Right renal pelvis (tissue), 4 donors: ENCODE results near the gene ABL1. TPM values are rescaled to one million over a fixed set of nuclear protein-coding genes. Genes with fewer than 3 reads are reported as not detected.

Experiments
- DNase-seq, 4 donors: peaks; one replicate each; pipeline ENCODE4 v3.0.0-alpha.2; 2013; ENCODE audit warnings: low read depth in 4 of 4, low spot score in 3 of 4, missing footprints in 1 of 4
- polyA plus RNA-seq, 4 donors: library from polyadenylated mRNA; unstranded; fragments of 120-200 nt; gene quantifications; one replicate each; pipeline ENCODE4 v1.2.1, GENCODE V29; 2013; ENCODE audit not compliant: insufficient read length in 4 of 4

ABL1 gene
- polyA plus RNA-seq, 4 donors = 82.1 to 89.5 (median 82.7) TPM

GRCh38 chr9:130913599-130914416 is 78.8 kb downstream of the ABL1 start:
- no peak for DNase-seq

- no peak for DNase-seq
Observed at GRCh38 chr9:130914417-130915095, 79.5 kb downstream of the ABL1 start.

GRCh38 chr9:130915096-130915447 is 80.0 kb downstream of the ABL1 start:
- DNase-seq = no peak

- DNase-seq = no peak
Observed at GRCh38 chr9:130917168-130917960, 82.3 kb downstream of the ABL1 start.

- DNase-seq = no peak
Observed at GRCh38 chr9:130918101-130918825, 83.2 kb downstream of the ABL1 start.

- no peak for DNase-seq
Observed at GRCh38 chr9:130918826-130919558, 83.9 kb downstream of the ABL1 start.

- DNase-seq = no peak
Observed at GRCh38 chr9:130919559-130920145, 84.6 kb downstream of the ABL1 start.

- no peak for DNase-seq
Observed at GRCh38 chr9:130920233-130920632, 85.2 kb downstream of the ABL1 start.

GRCh38 chr9:130920762-130921299 is 85.8 kb downstream of the ABL1 start:
- DNase-seq = no peak

- no peak for DNase-seq
Observed at GRCh38 chr9:130921300-130921988, 86.4 kb downstream of the ABL1 start.

- DNase-seq = no peak
Observed at GRCh38 chr9:130921989-130922892, 87.2 kb downstream of the ABL1 start.

- no peak for DNase-seq
Observed at GRCh38 chr9:130922893-130923610, 88.0 kb downstream of the ABL1 start.

- DNase-seq = no peak
Observed at GRCh38 chr9:130923611-130924447, 88.8 kb downstream of the ABL1 start.

- no peak for DNase-seq
Observed at GRCh38 chr9:130924448-130924788, 89.4 kb downstream of the ABL1 start.

- no peak for DNase-seq
Observed at GRCh38 chr9:130925050-130925678, 90.1 kb downstream of the ABL1 start.

GRCh38 chr9:130927338-130927737 is 92.3 kb downstream of the ABL1 start:
- DNase-seq = no peak
